Mammary epithelial cell (primary cell): Measurements from ENCODE around the gene AGPAT3.

ENCODE experiments used
- EZH2 ChIP-seq: IDR thresholded peaks from 2 replicates; pipeline ENCODE4 v1.6.1; 2012; ENCODE audit warnings: low read length, inconsistent platforms, borderline replicate concordance
- TF ChIP-seq, protein P1 (sequence below), 2 donors: IDR thresholded peaks in 1 of 2; conservative IDR thresholded peaks in 1 of 2; 2 replicates each; pipeline ENCODE4 v1.5.1; 2011 to 2012; ENCODE audit warnings: inconsistent platforms in 2 of 2, low read length in 2 of 2, mild to moderate bottlenecking in 2 of 2, control low read depth in 1 of 2, low read depth in 1 of 2; ENCODE audit not compliant: insufficient read depth in 1 of 2; ENCODE audit errors: extremely low read depth in 1 of 2

DNA sequence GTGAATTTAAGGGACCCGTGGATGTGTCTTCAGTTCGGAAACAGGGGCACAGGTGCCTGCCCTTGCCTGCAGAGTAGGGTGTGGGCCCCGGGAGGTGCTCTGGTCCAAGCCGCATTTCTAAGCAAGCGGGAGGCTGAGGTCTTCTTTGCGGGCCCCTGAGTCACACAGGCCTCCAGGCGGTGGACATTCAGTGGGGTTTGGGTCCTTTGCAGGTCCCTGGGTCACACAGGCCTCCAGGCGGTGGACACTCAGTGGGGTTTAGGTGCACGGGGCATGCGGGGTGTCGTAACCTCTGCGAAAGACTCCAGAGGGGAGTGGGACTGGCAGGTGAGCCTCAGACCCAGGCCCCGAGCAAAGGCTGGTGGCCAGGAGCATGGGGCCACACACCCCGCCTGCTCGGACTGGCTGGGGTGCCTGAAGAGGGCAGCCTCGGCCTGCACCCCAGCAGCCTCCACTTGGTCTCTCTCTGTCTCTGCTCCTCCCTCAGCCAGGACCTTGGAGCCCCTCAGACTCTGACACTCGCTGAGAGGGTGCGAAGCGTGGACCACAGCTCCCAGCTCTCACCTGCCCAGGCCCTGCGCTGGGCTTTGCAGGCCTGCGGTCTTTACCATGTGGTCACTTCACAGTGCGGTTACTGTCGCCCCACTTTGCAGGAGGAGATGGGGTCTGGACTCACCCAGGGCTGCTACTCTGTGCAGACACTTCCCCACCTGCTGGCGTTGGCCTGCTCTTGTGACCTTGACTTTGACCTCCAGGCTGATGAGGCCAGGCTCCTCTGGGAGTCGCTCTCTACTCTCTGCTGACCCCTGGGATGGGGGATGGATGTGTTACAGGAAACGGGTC lies 6.0 kb upstream of the AGPAT3 start:
- TF ChIP-seq, protein P1, sequence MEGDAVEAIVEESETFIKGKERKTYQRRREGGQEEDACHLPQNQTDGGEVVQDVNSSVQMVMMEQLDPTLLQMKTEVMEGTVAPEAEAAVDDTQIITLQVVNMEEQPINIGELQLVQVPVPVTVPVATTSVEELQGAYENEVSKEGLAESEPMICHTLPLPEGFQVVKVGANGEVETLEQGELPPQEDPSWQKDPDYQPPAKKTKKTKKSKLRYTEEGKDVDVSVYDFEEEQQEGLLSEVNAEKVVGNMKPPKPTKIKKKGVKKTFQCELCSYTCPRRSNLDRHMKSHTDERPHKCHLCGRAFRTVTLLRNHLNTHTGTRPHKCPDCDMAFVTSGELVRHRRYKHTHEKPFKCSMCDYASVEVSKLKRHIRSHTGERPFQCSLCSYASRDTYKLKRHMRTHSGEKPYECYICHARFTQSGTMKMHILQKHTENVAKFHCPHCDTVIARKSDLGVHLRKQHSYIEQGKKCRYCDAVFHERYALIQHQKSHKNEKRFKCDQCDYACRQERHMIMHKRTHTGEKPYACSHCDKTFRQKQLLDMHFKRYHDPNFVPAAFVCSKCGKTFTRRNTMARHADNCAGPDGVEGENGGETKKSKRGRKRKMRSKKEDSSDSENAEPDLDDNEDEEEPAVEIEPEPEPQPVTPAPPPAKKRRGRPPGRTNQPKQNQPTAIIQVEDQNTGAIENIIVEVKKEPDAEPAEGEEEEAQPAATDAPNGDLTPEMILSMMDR (conservative IDR thresholded peaks at IDR 0.05 in 1 of 2, IDR thresholded peaks at IDR 0.05 in 1 of 2; ENCODE audit: extremely low read depth in 1 of 2, insufficient read depth in 1 of 2, low read depth in 1 of 2, low read length in 2 of 2), result no peak
- TF ChIP-seq EZH2, result no peak
